Measurements from ENCODE around the gene NME3. TPM values are rescaled to one million over a fixed set of nuclear protein-coding genes. Genes with fewer than 3 reads are reported as not detected.

The NME3 gene
- total and polyA plus RNA-seq, 2 donors (not counting 3 experiments of a cell fraction or from before 2014, with no cell fraction given), result 38.2 to 74.4 TPM

GRCh38 chr16:1773703-1774447 is 2.5 kb upstream of the NME3 start:
- DNase-seq (ENCODE audit: low read depth, low spot score), result no peak
- dilution Hi-C loops (cut with MboI; ENCODE audit: extremely low pct_ligation_motif_present, low sequenced_read_pairs), result no loop called here
- intact Hi-C loops (cut with micrococcal nuclease), result loop anchor here (1.0 kb wide), 1 partner anchor 8 kb away; the partner anchor contains the start of genes NUBP2 and SPSB3

More at GRCh38 chr16:1773703-1774447, 2.5 kb upstream of the NME3 start:
- TF ChIP-seq JUN (IDR thresholded peaks at IDR 0.05; ENCODE audit: borderline replicate concordance, insufficient read depth, insufficient read length, low read depth) (no peak), POLR2AphosphoS5 (IDR thresholded peaks at IDR 0.05; ENCODE audit: insufficient read depth, low read depth, low read length) (no peak), EZH2 (IDR thresholded peaks at IDR 0.05; ENCODE audit: borderline replicate concordance, low read depth, low read length, severe bottlenecking) (no peak), CTCF (IDR thresholded peaks at IDR 0.05; ENCODE audit: extremely low read depth in 1 of 2, insufficient read depth in 1 of 2, low read depth in 1 of 2, low read length in 2 of 2) (no peak), MYC (IDR thresholded peaks at IDR 0.05; ENCODE audit: low read depth, low read length) (no peak), FOS (IDR thresholded peaks at IDR 0.05; ENCODE audit: borderline replicate concordance, insufficient read depth, low read length) (no peak), MAX (IDR thresholded peaks at IDR 0.05; ENCODE audit: insufficient read depth, insufficient read length) (no peak), POLR2A (IDR thresholded peaks at IDR 0.05; ENCODE audit: low read depth, low read length) (no peak), GATA2 (IDR thresholded peaks at IDR 0.05; ENCODE audit: insufficient read depth, insufficient read length, low read depth, low read length) (no peak)
- Histone ChIP-seq H3K36me3 (ENCODE audit: control insufficient read depth in 2 of 2, extremely low read depth in 1 of 2, insufficient read depth in 2 of 2, low read length in 2 of 2) (peaks cover 0 to 35% of the 10 kb centered on the region in 2 experiments), H3K27me3 (ENCODE audit: control insufficient read depth in 2 of 2, insufficient read depth in 2 of 2, low read length in 2 of 2) (no peaks in the 10 kb centered on the region), H3K4me3 (replicated peaks in 1 of 3; ENCODE audit: insufficient read depth in 1 of 3, low read depth in 1 of 3, low read length in 3 of 3) (peak overlapping the region; percentile 26 to 83 (median 54)), H3K9me1 (replicated peaks; ENCODE audit: control insufficient read depth, extremely low read depth, insufficient read depth, low read length) (no peaks in the 10 kb centered on the region), H3K9ac (replicated peaks; ENCODE audit: extremely low read depth, insufficient read depth, low read length) (peak overlapping the region; percentile 80), H4K20me1 (replicated peaks; ENCODE audit: control insufficient read depth, extremely low read depth, insufficient read depth, low read length) (no peaks in the 10 kb centered on the region), H3K4me2 (ENCODE audit: insufficient read depth, low read length) (peak overlapping the region; percentile 45), H3K4me1 (ENCODE audit: control insufficient read depth, extremely low read depth, insufficient read depth, low read length) (peaks cover 19% of the 10 kb centered on the region), H3K79me2 (ENCODE audit: control insufficient read depth, insufficient read depth, low read length) (peaks cover 17% of the 10 kb centered on the region), H2AFZ (ENCODE audit: low read depth, low read length) (peak overlapping the region; percentile 10), H3K27ac (ENCODE audit: insufficient read depth, low read depth, low read length) (no peak overlapping the region), H3K9me3 (replicated peaks; ENCODE audit: control insufficient read depth, insufficient read depth, low read length) (no peaks in the 10 kb centered on the region)
- ChIA-PET POLR2A (interaction anchor here (1.4 kb wide), 1 partner anchor 9 kb away, joined by 6 read pairs; the partner anchor contains the start of genes NUBP2 and SPSB3), CTCF (interaction anchor here (1.1 to 2.0 kb wide), 2 partner anchors 8 to 50 kb away, joined by 9 to 16 read pairs; partner anchors contain the start of genes NUBP2 and SPSB3)
- FAIRE-seq, result peak; percentile 59
- BruUV-seq (replicated peaks), result no TSS peak

All from endothelial cell of umbilical vein (primary cell).